GM10266 (cell line): Measurements from ENCODE around the gene FA2H.

Experiments
- DNase-seq: peaks from one replicate; pipeline ENCODE4 v3.0.0; 2012; ENCODE audit errors: extremely low spot score
- TF ChIP-seq, protein P1 (sequence below): IDR thresholded peaks from 2 replicates; pipeline ENCODE4 v1.5.1; 2012; ENCODE audit warnings: mild to moderate bottlenecking, low read depth; ENCODE audit not compliant: control insufficient read depth, insufficient read depth; ENCODE audit errors: missing control alignments

FA2H gene

DNA sequence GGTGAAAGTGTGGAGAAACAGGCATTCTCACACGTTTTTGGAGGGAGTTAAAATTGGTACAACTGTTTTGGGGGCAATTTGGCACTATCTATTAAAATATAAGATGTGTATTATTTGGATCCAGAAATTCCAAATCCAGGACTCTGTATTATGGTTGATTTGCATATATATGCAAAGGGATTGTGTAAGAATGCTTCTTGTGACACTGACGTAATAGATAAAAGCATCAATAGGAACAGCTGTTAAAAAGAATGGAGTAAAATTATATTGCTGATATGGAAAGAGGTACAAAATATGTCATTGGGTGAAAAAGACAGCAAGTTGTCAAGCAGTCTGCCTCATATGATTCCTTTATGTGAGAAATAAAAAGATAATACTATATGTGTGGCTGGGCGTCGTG is 17.3 kb downstream of the FA2H start:
- DNase-seq, result no peak
- TF ChIP-seq, protein P1, sequence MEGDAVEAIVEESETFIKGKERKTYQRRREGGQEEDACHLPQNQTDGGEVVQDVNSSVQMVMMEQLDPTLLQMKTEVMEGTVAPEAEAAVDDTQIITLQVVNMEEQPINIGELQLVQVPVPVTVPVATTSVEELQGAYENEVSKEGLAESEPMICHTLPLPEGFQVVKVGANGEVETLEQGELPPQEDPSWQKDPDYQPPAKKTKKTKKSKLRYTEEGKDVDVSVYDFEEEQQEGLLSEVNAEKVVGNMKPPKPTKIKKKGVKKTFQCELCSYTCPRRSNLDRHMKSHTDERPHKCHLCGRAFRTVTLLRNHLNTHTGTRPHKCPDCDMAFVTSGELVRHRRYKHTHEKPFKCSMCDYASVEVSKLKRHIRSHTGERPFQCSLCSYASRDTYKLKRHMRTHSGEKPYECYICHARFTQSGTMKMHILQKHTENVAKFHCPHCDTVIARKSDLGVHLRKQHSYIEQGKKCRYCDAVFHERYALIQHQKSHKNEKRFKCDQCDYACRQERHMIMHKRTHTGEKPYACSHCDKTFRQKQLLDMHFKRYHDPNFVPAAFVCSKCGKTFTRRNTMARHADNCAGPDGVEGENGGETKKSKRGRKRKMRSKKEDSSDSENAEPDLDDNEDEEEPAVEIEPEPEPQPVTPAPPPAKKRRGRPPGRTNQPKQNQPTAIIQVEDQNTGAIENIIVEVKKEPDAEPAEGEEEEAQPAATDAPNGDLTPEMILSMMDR, result no peak

GRCh38 chr16:74756203-74756602 is 18.4 kb downstream of the FA2H start:
- DNase-seq, result no peak
- TF ChIP-seq, protein P1, result no peak

- TF ChIP-seq, protein P1, result no peak
- no peak for DNase-seq
Measured at GRCh38 chr16:74753180-74753579, 21.4 kb downstream of the FA2H start.

- TF ChIP-seq, protein P1, result no peak
- no peak for DNase-seq
Measured at GRCh38 chr16:74752756-74753155, 21.9 kb downstream of the FA2H start.

DNA sequence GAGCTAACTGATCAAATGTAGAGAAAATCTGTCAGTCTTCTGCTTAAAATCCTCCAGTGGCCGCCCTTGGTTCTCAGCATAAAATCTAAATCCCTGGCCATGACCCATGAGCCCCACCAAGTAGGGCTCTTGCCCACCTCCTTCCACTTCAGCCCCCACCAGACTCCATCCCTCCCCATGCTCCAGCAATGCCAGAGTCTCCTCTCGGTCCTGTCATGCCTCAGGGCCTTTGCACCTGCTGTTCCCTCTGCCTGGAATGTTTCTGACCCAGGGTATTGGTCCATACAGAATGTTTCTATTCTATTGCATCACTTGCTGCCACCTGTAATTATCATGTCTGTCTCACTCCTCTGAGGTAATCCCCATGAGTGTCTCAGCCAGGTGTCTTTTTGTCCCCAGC is 22.4 kb downstream of the FA2H start:
- no peak for DNase-seq
- TF ChIP-seq, protein P1, result no peak

- TF ChIP-seq, protein P1, result no peak
Measured at GRCh38 chr16:74751658-74752057, 23.0 kb downstream of the FA2H start.

DNA sequence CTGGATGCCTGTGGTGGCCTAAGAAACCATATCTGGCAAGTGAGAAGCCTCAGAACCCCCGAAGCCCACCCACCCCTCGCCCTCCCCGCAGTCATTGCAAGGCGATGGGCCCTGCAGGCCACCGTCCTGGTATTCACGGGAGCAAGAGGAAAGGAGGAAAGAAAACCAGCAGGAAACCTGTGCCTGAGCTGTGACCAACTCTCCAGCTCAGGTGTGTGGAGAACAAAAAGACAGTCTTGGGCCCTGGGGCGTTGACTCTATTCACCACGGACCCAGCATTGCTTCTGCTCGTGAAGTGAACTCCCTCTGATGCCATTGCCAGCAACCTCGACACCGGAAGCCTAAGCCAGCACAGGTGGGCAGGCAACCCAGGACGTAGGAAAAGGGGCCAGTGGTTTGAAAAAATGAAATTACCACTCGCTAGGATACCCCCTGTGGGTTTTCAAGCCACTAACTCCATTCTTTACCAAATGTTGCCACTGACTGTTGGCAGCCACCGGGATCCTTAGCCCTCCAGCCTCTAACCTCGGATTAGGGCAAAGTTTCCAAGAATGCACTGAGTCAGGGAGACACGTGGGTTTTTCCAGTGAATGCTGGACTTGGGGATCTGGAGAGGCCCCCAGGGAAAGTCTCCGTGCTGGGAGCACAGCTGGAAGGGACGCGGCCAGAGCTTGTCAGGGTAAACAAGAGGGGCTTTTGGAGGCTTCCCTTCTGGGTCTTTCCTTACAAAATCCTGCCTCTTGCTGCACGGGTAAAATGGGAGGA is 25.1 kb downstream of the FA2H start:
- DNase-seq, result no peak
- TF ChIP-seq, protein P1, result no peak

More at GRCh38 chr16:74751658-74752057, 23.0 kb downstream of the FA2H start:
- no peak for DNase-seq
